PC-3 (cell line): ENCODE results near the gene TRDMT1.

Source experiments
- EZH2phosphoT487 ChIP-seq: fragments of 300-600 bp; sonication (generic); IDR thresholded peaks from 2 replicates; pipeline ENCODE4 v1.6.1; 2018; ENCODE audit warnings: mild to moderate bottlenecking, antibody characterized with exemption, low read length, borderline replicate concordance
- TF ChIP-seq, protein P1 (sequence below): fragments of 300-600 bp; sonication (generic); conservative IDR thresholded peaks from 2 replicates; pipeline ENCODE4 v1.5.1; 2017; ENCODE audit warnings: antibody characterized with exemption, low read depth, mild to moderate bottlenecking, low read length

GRCh38 chr10:17236468-17237148 lies 35.1 kb upstream of the TRDMT1 start:
- TF ChIP-seq, protein P1, sequence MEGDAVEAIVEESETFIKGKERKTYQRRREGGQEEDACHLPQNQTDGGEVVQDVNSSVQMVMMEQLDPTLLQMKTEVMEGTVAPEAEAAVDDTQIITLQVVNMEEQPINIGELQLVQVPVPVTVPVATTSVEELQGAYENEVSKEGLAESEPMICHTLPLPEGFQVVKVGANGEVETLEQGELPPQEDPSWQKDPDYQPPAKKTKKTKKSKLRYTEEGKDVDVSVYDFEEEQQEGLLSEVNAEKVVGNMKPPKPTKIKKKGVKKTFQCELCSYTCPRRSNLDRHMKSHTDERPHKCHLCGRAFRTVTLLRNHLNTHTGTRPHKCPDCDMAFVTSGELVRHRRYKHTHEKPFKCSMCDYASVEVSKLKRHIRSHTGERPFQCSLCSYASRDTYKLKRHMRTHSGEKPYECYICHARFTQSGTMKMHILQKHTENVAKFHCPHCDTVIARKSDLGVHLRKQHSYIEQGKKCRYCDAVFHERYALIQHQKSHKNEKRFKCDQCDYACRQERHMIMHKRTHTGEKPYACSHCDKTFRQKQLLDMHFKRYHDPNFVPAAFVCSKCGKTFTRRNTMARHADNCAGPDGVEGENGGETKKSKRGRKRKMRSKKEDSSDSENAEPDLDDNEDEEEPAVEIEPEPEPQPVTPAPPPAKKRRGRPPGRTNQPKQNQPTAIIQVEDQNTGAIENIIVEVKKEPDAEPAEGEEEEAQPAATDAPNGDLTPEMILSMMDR = no peak
- TF ChIP-seq EZH2phosphoT487 = no peak
